ENCODE results near the gene PTMA. TPM values are rescaled to one million over a fixed set of nuclear protein-coding genes. Genes with fewer than 3 reads are reported as not detected.
"Not testable (repeated sequence)": the region's sequence is repeated elsewhere in the genome, so short reads cannot be mapped to it uniquely, and the experiment has no call there.

The PTMA gene
- polyA plus RNA-seq, 4 donors: 2,018 to 2,241 (median 2,138) TPM

DNA sequence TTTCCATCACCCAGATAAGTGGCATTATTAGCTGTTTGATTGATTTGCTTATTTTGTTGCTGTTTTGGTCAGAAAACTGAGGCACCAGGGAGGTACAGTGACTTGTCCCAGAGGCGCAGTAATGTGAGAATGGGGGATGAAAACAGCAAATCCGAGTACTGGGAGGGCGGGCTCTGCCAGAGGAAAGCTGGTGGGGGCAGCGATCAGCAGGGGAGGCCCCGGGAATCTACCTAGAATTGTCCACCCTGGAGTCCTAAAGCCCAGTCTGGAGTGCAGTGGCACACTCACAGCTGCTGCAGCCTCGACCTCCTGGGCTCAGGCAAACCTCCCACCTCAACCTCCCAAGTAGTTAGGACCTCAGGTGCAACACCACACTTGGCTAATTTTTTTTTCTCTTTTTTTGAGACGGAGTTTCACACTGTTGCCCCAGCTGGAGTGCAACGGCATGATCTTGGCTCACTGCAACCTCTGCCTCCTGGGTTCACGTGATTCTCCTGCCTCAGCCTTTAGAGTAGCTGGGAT is 17.0 kb upstream of the PTMA start:
- DNase-seq (ENCODE audit: low read depth in 4 of 4, low spot score in 3 of 4): no peak

DNA sequence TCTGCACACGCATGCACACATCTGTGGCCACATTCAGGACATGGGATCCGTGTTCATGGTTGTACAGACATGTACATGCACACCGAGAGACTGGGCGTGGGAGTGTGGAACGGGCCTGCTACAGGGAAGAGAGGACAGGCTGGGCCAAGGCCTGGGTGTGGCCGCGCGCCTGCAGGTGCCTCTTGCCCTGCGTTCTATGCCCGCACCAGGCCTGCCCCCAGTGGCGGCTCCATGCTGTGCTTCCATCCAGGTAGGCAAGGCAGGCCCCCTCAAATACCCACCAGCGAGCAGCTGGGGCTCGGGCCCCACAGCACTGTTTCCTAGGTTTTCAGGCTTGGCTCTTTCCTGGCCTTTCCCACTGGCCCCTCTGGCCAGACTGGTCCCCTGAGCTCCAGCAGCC is 15.5 kb upstream of the PTMA start:
- DNase-seq (ENCODE audit: low read depth in 4 of 4, low spot score in 3 of 4): no peak

DNA sequence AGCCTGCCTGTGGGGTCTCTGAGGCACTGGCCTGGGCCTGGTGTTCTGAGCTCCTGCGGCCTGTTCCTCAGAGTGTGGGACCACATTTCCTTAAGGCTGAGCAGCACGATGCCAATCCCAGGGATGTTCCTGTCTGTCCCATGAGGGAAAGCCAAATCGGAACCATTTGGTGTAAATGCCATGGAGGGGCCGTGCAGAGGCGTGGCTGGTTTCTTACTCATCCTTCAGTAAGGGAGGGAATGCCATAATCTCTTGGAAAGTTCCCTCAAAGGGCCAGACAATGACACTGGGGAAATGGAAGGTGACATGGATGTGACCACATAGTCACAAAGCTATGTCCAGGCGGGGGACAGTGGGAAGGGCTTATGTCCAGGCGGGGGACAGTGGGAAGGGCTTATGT is 14.4 kb upstream of the PTMA start:
- no peak for DNase-seq (ENCODE audit: low read depth in 4 of 4, low spot score in 3 of 4)

DNA sequence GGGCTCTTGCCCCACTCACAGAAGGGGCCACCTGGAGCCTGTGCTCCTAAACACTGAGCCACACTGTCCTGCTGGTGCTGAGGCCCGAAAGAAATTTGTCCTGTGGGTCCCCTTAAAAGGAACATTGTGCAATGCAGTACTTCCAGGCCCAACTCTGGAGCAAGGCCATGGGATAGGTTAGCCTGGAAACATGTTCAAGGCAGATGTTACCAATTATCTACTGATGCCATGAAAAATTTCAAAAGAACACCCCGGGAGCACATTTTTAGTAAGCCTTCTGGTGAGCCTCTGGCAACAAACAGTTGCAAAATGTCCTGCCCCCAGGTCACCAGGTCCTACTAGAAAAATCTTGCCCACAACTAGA is 12.3 kb upstream of the PTMA start:
- no peak for DNase-seq (ENCODE audit: low read depth in 4 of 4, low spot score in 3 of 4)

DNA sequence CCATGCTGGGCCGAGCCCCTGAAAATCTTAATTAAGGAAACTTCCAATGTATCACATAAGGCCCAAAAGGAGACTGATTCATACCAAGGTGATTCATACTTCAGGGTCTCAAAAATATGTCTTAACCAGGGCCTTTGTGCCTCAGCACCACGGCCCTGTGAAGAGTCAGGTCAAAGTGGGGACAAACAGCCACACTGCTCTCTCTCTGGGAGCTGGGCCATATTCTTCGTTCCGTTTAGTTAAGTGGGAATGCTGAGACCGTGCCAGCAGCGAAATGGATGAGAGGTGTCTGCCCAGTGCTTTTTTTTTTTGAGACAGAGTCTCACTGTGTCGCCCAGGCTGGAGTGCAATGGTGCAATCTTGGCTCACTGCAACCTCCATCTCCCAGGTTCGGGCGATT is 9.3 kb upstream of the PTMA start:
- no peak for DNase-seq (ENCODE audit: low read depth in 4 of 4, low spot score in 3 of 4)

DNA sequence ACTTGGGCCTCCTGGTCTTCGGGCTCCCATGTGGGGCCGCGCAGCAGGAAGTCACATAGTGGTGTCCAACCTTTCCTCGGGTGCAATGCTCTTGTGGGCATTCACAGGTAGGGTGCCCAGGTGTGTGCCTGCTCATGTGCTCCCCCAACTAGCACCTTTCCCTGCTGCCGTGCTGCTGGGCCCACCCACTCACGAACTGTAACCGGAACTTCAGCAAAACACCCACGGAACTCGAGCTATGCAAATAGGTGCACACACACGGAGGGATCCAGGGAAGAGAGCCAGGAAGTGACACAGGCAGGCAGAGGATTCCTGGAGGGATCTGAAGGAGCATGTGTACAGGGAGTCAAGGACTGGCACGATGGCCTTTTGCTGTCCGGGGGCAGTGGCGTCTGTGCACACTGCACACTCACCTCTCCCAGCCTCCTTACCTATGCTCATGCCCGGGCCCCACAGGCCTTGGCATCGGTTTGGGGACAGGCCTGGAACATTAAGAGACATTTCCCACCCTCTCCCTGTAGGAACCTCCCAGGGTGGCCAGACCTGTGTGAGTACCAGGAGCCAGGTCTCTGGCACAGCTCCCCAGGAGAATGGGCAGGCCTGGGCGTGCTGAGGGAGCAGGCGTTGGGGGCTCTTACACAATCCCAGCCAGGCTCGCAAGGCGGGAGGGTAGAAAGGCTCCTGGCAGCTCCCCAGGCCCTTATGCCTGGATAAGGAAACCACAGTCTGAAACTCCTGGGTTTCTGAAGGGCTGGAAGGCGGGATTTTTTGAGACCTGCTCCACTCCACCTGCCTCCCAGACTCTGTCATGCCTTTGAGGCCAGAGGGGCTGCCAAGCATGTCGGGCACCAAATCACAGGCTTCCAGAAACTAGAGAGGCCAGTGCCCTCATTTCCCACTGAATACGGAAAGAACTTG is 6.6 kb upstream of the PTMA start:
- DNase-seq (ENCODE audit: low read depth in 4 of 4, low spot score in 3 of 4): no peak

DNA sequence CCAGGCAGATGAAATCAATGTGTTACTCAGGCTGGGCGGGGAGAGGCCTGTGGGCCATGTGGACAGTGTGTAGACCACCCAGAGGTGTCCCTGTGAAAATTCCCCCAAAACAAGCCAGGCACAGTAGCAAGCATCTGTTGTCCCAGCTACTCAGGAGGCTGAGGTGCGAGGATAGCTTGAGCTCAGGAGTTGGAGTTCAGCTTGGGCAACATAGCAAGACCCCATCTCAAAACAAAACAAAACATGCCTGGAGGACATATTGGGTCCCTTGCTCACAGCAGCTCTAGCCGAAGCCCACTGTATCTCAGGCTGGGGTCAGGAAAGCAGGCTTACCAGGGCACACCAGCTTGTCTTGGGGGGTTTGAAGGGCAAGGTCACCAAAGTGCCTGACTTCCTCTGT is 4.3 kb upstream of the PTMA start:
- DNase-seq (ENCODE audit: low read depth in 4 of 4, low spot score in 3 of 4): no peak

DNA sequence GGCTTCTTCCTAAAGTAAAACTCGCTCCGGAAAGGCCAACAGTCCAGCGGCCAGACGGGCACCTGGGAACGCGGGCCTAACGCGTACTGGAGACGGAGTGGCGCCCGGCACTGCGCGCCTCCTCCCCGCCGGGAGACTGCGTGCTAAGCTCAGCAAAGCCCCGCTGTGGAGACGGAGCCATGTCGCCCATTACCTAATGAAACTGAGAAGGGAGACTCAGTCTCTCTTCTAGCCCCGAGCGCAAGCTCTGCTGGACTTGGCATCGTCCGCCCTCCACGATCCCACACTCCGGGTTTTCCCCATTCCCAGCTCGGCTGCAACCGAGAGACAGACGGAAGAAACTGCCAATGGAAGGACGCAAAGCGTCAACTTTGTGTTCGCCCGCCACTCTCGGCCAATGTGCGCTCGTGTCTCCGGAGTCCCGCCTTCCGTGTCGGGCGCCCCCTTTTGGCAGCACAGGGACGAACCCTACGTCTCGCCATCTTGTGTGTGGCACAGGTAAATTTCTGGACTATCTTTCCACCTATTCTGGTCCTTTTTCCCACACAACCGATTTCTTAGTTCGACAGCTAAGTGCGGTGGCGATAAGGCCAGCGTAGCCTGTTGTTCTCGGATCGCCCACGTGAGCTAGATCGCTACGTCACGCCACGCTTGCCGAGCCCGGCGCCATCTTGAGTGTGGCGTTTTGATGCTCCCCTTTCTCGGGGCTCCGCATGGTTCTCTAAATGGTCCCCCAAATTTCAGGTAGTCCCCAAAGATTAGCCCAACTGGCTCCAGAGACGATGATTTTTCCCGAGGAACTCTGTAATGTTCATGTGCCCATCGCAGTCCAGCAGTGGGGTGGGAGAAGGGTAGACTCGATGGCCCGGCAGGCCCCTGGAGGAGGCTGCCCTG is 1.3 kb upstream of the PTMA start:
- DNase-seq (ENCODE audit: low read depth in 4 of 4, low spot score in 3 of 4): peak; percentile 96 to 97 (median 97)

DNA sequence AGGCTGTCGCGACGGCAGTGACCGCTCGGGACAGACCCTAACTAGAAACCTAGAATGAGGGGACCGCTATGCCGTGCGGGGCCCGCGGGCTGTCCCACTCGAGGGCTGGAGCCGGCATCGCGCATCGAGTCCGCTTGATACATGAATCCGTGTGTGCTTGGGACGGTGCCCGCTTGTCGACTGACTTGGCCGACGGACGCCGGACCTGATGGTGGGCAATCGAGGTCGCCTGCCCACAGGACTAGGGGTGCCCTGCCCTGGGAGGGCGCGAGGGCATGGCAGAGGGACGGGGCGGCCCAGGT is 749 bp upstream of the PTMA start:
- DNase-seq (ENCODE audit: low read depth in 4 of 4, low spot score in 3 of 4): peak in 1 of 4 donors; percentile 72

DNA sequence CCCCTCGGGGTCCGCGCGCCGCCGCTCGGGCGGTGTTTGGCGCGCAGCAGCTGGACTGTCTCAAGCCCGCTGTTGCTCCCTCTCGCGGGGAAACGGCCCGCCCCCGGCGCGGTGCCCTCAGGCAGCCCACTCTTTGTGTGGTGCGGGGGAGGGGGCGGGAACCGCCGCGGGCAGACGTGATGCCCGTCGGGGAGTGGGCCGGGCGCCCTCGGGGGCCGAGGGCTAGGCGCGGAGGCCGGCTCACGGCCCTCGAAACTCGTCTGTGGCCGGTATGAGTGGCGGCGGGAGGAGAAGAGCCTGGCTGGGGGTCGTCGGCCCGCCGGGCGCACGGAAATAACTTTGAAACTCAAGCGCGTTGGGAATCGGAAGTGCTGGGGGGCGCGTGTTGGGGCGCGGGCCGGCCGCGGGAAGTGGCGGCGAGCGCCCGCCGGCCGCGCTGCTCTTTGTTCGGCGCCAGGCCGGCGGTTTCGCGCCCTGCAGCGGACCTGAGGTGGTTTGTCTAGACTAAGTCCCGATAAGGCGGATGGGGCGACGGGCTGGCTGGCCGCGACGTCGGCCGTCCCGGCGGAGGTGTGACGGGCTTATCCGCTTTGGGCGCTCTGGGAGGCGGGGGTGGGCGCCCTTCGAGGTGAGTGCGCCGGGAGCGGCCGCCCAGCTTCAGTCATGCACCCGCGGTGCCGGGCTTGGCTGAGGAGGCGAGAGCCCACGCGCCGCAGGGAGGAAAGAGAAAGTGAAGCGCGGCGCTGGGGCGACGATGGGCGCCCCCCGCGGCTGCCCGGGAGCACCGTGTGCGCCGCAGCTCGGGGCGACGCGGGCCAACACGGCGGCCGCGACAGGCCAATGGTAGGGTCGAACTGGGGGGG is 679 bp downstream of the PTMA start:
- no peak for DNase-seq (ENCODE audit: low read depth in 4 of 4, low spot score in 3 of 4)

DNA sequence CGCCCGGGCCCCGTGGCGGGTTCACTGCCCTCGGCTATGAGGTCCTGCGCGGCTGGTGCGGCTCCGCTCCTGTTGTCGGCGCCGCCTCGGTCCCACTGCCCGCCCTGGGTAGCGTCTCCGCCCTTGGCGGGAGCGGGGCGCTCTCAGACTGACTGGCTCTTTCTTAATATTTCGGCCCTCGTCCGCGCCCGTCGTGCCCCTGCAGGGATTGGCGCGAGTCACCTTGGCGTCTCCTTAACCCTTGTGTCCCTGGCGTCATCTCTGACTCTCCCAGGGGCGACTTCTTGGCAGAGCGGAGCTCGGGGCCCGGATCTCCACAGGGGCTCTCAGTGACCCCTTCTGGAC is 1.3 kb downstream of the PTMA start:
- DNase-seq (ENCODE audit: low read depth in 4 of 4, low spot score in 3 of 4): no peak

DNA sequence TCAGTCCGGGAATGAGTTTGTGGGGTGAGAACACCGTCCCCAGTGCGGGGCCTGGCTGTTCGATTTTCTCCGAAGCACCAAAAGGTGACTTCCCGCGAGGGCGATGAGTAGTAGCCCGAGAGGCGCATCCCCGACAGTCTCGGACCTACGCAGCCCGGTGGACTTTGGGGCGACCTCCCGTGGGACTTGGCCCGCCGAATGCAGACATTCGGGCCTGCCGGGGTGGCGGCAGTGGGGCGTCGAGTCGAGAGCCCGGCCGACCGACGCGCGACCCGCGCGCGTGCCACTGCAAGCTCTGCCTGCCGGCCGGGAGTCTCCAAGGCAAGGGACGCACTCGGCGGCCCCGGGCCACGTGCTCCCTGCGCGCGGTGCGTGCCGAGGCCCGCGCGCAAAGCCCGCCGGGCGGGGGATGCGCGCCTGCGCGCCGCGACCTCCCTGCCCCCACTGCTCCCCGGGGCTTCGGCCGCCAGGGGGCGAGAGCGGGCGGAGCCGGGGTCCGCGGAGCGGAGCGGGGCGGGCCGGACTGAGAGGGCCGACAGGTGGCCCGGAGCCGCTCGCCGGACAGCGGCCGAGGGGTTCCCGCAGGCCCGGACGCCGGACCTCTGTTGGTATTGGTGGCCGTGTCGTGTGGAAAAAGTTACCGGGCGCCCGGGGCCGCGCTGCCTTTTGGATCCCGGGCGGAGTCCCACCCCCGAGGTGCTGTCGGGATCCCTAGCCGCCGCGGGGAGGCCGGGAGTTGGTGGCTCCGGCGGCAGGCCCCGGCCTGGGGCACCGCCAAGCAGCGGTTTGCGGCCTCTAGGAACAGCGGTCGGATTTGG is 1.9 kb downstream of the PTMA start:
- DNase-seq (ENCODE audit: low read depth in 4 of 4, low spot score in 3 of 4): peak; percentile 76 to 83 (median 83)

DNA sequence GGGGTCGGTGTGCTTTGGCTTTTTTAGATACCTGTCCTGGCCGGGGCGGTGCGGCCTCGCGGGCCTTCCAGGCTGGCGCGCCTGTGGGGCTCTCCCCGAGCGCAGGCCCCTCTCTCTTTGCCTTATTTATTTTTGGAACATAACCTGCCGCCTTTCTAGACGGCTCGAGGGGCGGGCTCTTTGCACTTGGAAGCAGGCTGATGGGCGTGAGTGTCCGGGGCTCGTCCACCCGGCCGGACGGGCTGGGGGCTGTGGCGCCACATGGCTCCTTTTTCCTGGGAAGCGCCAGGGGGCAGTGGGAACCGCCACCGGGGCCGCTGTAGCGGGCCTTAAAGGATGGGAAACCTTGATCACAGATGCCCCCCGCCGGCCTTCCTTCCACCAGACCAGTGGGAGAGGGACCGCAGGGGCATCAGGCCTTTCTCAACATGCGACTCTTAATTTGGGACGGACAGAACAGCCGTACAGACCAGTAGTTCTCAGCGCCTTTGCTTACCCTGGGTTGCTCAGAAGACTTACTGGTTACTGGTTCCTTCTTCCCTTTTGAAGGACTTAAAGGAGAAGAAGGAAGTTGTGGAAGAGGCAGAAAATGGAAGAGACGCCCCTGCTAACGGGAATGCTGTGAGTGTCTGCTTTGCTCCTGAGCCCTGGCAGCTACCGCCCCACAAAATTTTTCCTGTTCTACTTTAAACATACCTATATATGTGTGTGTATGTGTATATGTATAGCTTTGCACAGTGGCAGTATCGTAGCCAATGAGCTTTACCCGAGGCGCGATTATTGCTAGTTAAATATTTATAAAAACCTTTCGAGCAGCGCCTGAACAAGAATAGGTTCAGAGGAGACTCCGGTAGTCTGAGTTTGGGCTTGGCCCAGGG is 2.7 kb downstream of the PTMA start:
- no peak for DNase-seq (ENCODE audit: low read depth in 4 of 4, low spot score in 3 of 4)

DNA sequence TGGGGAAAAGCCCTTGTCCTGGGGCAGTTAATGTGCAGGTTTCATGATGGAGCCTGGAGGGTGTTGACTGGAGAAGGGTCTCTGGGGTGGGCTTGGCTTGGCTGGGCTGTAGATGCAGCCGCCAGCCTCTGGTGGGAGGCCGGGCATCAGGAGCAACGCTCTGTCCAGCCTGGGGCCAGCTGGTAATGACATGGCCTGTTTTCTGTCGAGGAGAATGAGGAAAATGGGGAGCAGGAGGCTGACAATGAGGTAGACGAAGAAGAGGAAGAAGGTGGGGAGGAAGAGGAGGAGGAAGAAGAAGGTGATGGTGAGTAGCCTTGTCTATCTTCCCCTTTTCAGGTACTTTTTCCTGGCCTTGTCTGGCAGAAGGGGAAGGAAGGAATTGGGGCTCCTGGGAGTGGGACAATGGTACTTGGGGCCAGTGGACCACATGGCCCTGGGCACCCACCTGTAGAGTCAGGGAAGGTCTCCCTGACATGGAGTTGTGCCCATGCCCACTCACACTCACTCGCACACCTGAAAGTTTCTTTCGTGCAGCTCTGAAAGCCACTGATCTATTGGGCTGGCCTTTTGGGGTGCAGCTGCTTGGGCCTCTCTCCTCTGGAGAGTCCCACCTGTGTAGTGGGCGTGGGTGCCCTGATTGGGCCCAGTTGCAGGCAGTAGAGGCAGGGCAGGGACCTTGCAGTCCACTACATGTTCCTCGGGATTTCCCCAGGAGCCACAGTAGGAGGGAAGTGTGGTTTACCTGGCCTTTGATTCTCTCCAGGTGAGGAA is 3.5 kb downstream of the PTMA start:
- no peak for DNase-seq (ENCODE audit: low read depth in 4 of 4, low spot score in 3 of 4)

DNA sequence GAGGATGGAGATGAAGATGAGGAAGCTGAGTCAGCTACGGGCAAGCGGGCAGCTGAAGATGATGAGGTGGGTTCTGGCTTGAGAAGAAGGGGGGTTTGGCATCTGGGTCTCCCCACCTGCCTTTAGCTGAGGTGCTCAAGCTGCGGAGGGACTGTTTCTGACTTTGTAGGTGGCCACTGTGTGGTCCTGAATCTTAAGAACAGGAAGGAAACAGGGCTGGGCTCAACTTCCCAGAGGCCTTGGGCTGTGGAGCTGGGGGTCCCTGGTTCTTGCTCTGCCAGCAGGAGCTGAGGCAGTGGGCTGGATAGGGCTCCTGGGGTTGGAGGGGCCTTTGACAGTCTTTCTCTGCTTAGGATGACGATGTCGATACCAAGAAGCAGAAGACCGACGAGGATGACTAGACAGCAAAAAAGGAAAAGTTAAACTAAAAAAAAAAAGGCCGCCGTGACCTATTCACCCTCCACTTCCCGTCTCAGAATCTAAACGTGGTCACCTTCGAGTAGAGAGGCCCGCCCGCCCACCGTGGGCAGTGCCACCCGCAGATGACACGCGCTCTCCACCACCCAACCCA is 4.2 kb downstream of the PTMA start:
- DNase-seq (ENCODE audit: low read depth in 4 of 4, low spot score in 3 of 4): not testable (repeated sequence)

DNA sequence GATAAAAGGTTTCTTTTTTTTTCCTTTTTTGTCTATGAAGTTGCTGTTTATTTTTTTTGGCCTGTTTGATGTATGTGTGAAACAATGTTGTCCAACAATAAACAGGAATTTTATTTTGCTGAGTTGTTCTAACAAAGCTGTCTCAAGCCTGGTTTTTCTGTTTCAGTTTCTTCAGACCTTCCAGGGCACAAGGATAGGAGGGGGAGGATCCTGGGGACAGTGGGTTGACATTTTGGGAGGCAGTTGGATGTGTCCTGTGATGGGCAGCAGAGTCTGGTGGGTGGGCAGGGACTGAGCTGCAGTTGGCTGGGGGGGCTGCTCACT is 5.0 kb downstream of the PTMA start:
- not testable (repeated sequence) for DNase-seq (ENCODE audit: low read depth in 4 of 4, low spot score in 3 of 4)

DNA sequence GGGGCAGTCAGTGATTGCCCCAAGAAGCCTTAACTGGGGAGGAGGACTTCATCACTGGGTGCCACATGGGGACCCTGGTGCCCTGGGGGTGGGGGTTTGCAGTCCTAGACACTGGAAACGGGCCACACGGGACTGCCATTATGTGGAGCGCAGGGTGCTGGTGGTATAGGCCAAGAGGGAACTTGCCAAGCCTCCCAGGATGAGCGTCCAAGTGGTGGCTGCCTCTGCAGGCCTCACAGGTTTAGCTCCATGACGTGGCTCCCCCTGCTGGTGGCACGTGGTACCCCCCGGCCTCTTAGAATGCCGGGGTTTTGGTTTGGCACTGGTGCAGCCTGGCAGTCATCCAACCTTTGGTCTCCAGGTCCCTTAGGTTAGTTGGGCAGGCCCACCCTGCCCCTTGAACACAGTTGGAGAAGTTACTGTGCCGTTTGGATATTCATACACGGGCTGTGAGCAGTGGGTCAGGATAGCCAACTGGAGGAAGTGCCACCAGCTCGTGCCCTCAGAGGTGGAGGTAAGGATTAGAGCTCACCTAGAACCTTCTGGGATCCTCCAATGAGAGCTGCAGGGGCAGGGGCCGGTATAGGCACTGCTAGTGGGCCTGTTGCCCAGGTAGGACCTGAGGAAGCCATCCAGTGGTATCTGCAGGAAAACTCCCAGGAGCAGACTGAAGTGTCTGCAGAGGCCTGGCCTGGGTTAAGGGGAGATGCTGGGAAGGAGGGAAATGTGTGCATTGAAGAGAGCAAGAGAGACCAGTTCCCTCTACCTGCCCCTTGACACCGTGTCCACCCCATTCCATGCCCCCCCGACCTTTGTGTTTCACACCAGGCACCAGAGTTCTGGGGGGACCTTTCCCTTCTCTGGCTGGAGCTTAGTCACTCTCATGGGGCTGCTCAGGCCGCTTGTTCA is 5.7 kb downstream of the PTMA start:
- no peak for DNase-seq (ENCODE audit: low read depth in 4 of 4, low spot score in 3 of 4)
